H1 (cell line): ENCODE results near the gene ARHGEF18. TPM values are rescaled to one million over a fixed set of nuclear protein-coding genes. Genes with fewer than 3 reads are reported as not detected.

Experiments used
- CTCF ChIA-PET: fragments of 300-600 bp; sonication (Branson Sonifier 250); formaldehyde crosslinking; loops from one replicate; lab custom pipeline; 2021; ENCODE audit not compliant: partially characterized antibody; lab: Charles Lee
- POLR2A ChIA-PET: fragments of 300-600 bp; sonication (Branson Sonifier 250); formaldehyde crosslinking; loops from one replicate; lab custom pipeline; 2021; ENCODE audit warnings: inconsistent platforms; ENCODE audit not compliant: partially characterized antibody; lab: Charles Lee
- DNase-seq, 2 experiments: peaks; one replicate each; pipeline versions ENCODE4 v3.0.0 to v3.0.0-alpha.2; 2010 to 2022; ENCODE audit warnings: low spot score in 2 of 2, low read depth in 1 of 2, mixed read lengths in 1 of 2
- FAIRE-seq: peaks from 2 replicates; lab custom pipeline; 2011; peaks lifted over from hg19 to GRCh38; lab: Jason Lieb, UNC
- H2AFZ ChIP-seq: 2 replicates; pipeline ENCODE4 v1.8.1; 2012; ENCODE audit warnings: low read length, inconsistent platforms
- H2AK5ac ChIP-seq: 2 replicates; pipeline ENCODE4 v1.6.1; 2013; ENCODE audit warnings: low read depth, low read length
- H2BK120ac ChIP-seq: replicated peaks from 2 replicates; pipeline ENCODE3; 2013; ENCODE audit warnings: low read depth, low read length, inconsistent platforms
- H2BK12ac ChIP-seq: 2 replicates; pipeline ENCODE4 v1.6.1; 2013; ENCODE audit warnings: low read depth, low read length
- H2BK15ac ChIP-seq: 2 replicates; pipeline ENCODE4 v1.6.1; 2013; ENCODE audit warnings: low read length
- H2BK20ac ChIP-seq: 2 replicates; pipeline ENCODE4 v1.6.1; 2013; ENCODE audit warnings: low read length
- H2BK5ac ChIP-seq: 2 replicates; pipeline ENCODE4 v1.6.1; 2013; ENCODE audit warnings: low read depth, low read length
- H3K14ac ChIP-seq: 2 replicates; pipeline ENCODE4 v1.6.1; 2013; ENCODE audit warnings: inconsistent platforms; ENCODE audit not compliant: insufficient read length
- H3K18ac ChIP-seq: 2 replicates; pipeline ENCODE4 v1.6.1; 2013; ENCODE audit warnings: low read length; ENCODE audit errors: extremely low read depth
- H3K23ac ChIP-seq: 2 replicates; pipeline ENCODE4 v1.6.1; 2013; ENCODE audit warnings: inconsistent platforms; ENCODE audit not compliant: insufficient read length
- H3K23me2 ChIP-seq: 2 replicates; pipeline ENCODE4 v1.6.1; 2013; ENCODE audit warnings: low read depth, low read length
- H3K27ac ChIP-seq: 2 replicates; pipeline ENCODE4 v1.6.1; 2011; ENCODE audit warnings: low read depth, low read length, inconsistent platforms
- H3K27me3 ChIP-seq, 4 experiments: replicated peaks in 1 of 4; 1 replicate in 1 of 4; 2 replicates in 3 of 4; pipeline versions ENCODE4 v1.6.1 to v1.8.1; 2011 to 2013; ENCODE audit warnings: low read length in 3 of 4, mild to moderate bottlenecking in 3 of 4, inconsistent platforms in 2 of 4, mixed read lengths in 2 of 4, moderate library complexity in 1 of 4; ENCODE audit not compliant: control insufficient read depth in 3 of 4, insufficient read depth in 3 of 4; ENCODE audit errors: extremely low read depth in 1 of 4
- H3K36me3 ChIP-seq, 4 experiments: 2 replicates each; pipeline versions ENCODE4 v1.6.1 to v1.8.1; 2011 to 2013; ENCODE audit warnings: mild to moderate bottlenecking in 4 of 4, low read length in 3 of 4, moderate library complexity in 2 of 4, control low read depth in 1 of 4, inconsistent platforms in 1 of 4; ENCODE audit not compliant: insufficient read depth in 4 of 4, control insufficient read depth in 2 of 4
- H3K4ac ChIP-seq: replicated peaks from 2 replicates; pipeline ENCODE3; 2013; ENCODE audit warnings: low read length, low read depth, mixed read lengths, inconsistent platforms; ENCODE audit not compliant: insufficient read length
- H3K4me1 ChIP-seq, 4 experiments: replicated peaks in 1 of 4; 1 replicate in 1 of 4; 2 replicates in 3 of 4; pipeline versions ENCODE4 v1.6.1 to v1.8.1; 2011 to 2013; ENCODE audit warnings: low read length in 3 of 4, inconsistent platforms in 2 of 4, mixed read lengths in 1 of 4; ENCODE audit not compliant: insufficient read depth in 4 of 4, control insufficient read depth in 3 of 4
- H3K4me2 ChIP-seq, 2 experiments: 2 replicates each; pipeline versions ENCODE4 v1.6.1 to v1.8.1; 2011 to 2013; ENCODE audit warnings: low read depth in 2 of 2, low read length in 2 of 2, control low read depth in 1 of 2, inconsistent platforms in 1 of 2, mild to moderate bottlenecking in 1 of 2; ENCODE audit not compliant: insufficient read depth in 1 of 2
- H3K4me3 ChIP-seq, 4 experiments: fragments of 200-600, 300-600 bp in 1 of 4; sonication (generic), shearing (Covaris generic), sonication (Bioruptor Twin) in 1 of 4; 2 replicates each; pipeline versions ENCODE4 v1.5.1 to v1.8.1; 2011 to 2016; ENCODE audit warnings: low read length in 4 of 4, low read depth in 3 of 4, control low read depth in 2 of 4, inconsistent platforms in 2 of 4, mild to moderate bottlenecking in 2 of 4, mixed read lengths in 1 of 4, moderate library complexity in 1 of 4; ENCODE audit not compliant: insufficient read depth in 2 of 4; ENCODE audit errors: extremely low read depth in 1 of 4
- H3K56ac ChIP-seq: replicated peaks from 2 replicates; pipeline ENCODE3; 2013; ENCODE audit warnings: low read depth, mild to moderate bottlenecking, mixed read lengths, low read length, inconsistent platforms; ENCODE audit not compliant: insufficient read length
- H3K79me1 ChIP-seq: 2 replicates; pipeline ENCODE4 v1.6.1; 2013; ENCODE audit warnings: low read depth, low read length, control low read depth
- H3K79me2 ChIP-seq, 2 experiments: 2 replicates each; pipeline versions ENCODE4 v1.6.1 to v1.8.1; 2012 to 2013; ENCODE audit warnings: low read length in 2 of 2, mild to moderate bottlenecking in 2 of 2, inconsistent platforms in 1 of 2; ENCODE audit not compliant: insufficient read depth in 2 of 2, control insufficient read depth in 1 of 2
- H3K9ac ChIP-seq, 4 experiments: replicated peaks in 1 of 4; 1 replicate in 1 of 4; 2 replicates in 3 of 4; pipeline versions ENCODE4 v1.6.1 to v1.8.1; 2011 to 2013; ENCODE audit warnings: low read depth in 3 of 4, low read length in 3 of 4, control low read depth in 2 of 4, mild to moderate bottlenecking in 2 of 4, moderate library complexity in 2 of 4, inconsistent platforms in 1 of 4; ENCODE audit errors: extremely low read depth in 1 of 4
- H3K9me3 ChIP-seq, 2 experiments: 2 replicates each; pipeline versions ENCODE4 v1.6.1 to v1.8.1; 2012 to 2013; ENCODE audit warnings: mild to moderate bottlenecking in 2 of 2, moderate library complexity in 2 of 2, control low read depth in 1 of 2, inconsistent platforms in 1 of 2, low read depth in 1 of 2, low read length in 1 of 2, mixed read lengths in 1 of 2; ENCODE audit not compliant: insufficient read depth in 2 of 2
- H4K20me1 ChIP-seq, 2 experiments: replicated peaks in 1 of 2; 2 replicates each; pipeline versions ENCODE3 to v1.8.1; 2011 to 2013; ENCODE audit warnings: inconsistent platforms in 2 of 2, low read length in 2 of 2, mild to moderate bottlenecking in 1 of 2; ENCODE audit not compliant: insufficient read depth in 2 of 2, control insufficient read depth in 1 of 2
- H4K5ac ChIP-seq: 2 replicates; pipeline ENCODE4 v1.6.1; 2013; ENCODE audit warnings: low read length, low read depth, mixed read lengths, inconsistent platforms; ENCODE audit not compliant: insufficient read length
- H4K8ac ChIP-seq: 2 replicates; pipeline ENCODE4 v1.8.0; 2013; ENCODE audit warnings: mild to moderate bottlenecking, moderate library complexity, low read length, inconsistent platforms; ENCODE audit not compliant: insufficient read depth; ENCODE audit errors: extremely low read depth
- H4K91ac ChIP-seq: replicated peaks from 2 replicates; pipeline ENCODE3; 2013; ENCODE audit warnings: low read length, mixed read lengths, inconsistent platforms; ENCODE audit not compliant: insufficient read length
- ATF3 ChIP-seq: IDR thresholded peaks from 2 replicates; pipeline ENCODE4 v1.6.1; 2011; ENCODE audit warnings: low read depth, mild to moderate bottlenecking, low read length; ENCODE audit not compliant: insufficient read depth
- EGR1 ChIP-seq: IDR thresholded peaks from 2 replicates; pipeline ENCODE4 v1.6.1; 2011; ENCODE audit warnings: low read depth, low read length, borderline replicate concordance
- GABPA ChIP-seq: IDR thresholded peaks from 2 replicates; pipeline ENCODE4 v1.6.1; 2011; ENCODE audit warnings: mild to moderate bottlenecking, low read length, moderate library complexity, borderline replicate concordance; ENCODE audit not compliant: insufficient read depth
- JUND ChIP-seq: IDR thresholded peaks from 2 replicates; pipeline ENCODE4 v1.6.1; 2011; ENCODE audit warnings: mild to moderate bottlenecking, improper control_type of control experiment, low read length
- POU5F1 ChIP-seq: IDR thresholded peaks from 2 replicates; pipeline ENCODE4 v1.6.1; 2011; ENCODE audit warnings: low read depth, mild to moderate bottlenecking, low read length, moderate library complexity
- RFX5 ChIP-seq: IDR thresholded peaks from 2 replicates; pipeline ENCODE4 v1.6.1; 2011; ENCODE audit warnings: low read depth, low read length, improper control_type of control experiment, borderline replicate concordance
- RXRA ChIP-seq: IDR thresholded peaks from 2 replicates; pipeline ENCODE4 v1.6.1; 2011; ENCODE audit warnings: low read depth, mild to moderate bottlenecking, low read length, moderate library complexity; ENCODE audit not compliant: insufficient read depth
- TAF1 ChIP-seq: IDR thresholded peaks from 2 replicates; pipeline ENCODE4 v1.6.1; 2011; ENCODE audit warnings: mild to moderate bottlenecking, low read depth, low read length
- TAF7 ChIP-seq: optimal IDR thresholded peaks from 2 replicates; pipeline ENCODE3; 2011; ENCODE audit warnings: low read depth, mild to moderate bottlenecking, inconsistent platforms, low read length, moderate library complexity, borderline replicate concordance
- TBP ChIP-seq: IDR thresholded peaks from 2 replicates; pipeline ENCODE4 v1.6.1; 2011; ENCODE audit warnings: low read depth, low read length, improper control_type of control experiment
- USF2 ChIP-seq: IDR thresholded peaks from 2 replicates; pipeline ENCODE4 v1.6.1; 2011; ENCODE audit warnings: low read length, improper control_type of control experiment
- WGBS, 2 experiments: shearing (Covaris generic) in 1 of 2; methylation state at CpG; one replicate each; pipeline versions ENCODE4 v1.1.6 to v1.1.7; 2013 to 2015; ENCODE audit warnings: low lambda C conversion rate in 2 of 2, mixed read lengths in 2 of 2, inconsistent platforms in 1 of 2, low coverage in 1 of 2, missing lambda C conversion rate in 1 of 2; ENCODE audit not compliant: insufficient replicate concordance in 2 of 2, insufficient coverage in 1 of 2, insufficient read length in 1 of 2; ENCODE audit errors: extremely low coverage in 1 of 2, missing lambda C conversion rate in 1 of 2; 5-methylcytosine and 5-hydroxymethylcytosine counted together
- polyA plus RNA-seq, 7 experiments: library from polyadenylated mRNA; depleted of rRNA in 3 of 7; stranded (reverse) in 5 of 7; unstranded in 2 of 7; fragments of >200 nt in 5 of 7; fragments of 200-250 nt in 2 of 7; gene quantifications; 1 replicate in 5 of 7; 2 replicates in 1 of 7; 4 replicates in 1 of 7; pipeline versions ENCODE4 v1.2.1 to v1.2.3, GENCODE V29; 2011 to 2013; ENCODE audit warnings: missing spikeins in 2 of 7, mixed read lengths in 2 of 7
- total RNA-seq: library from RNA; stranded (reverse); fragmentation: NEBNext Ultra II Directional; extraction: Animal tissue kit (Norgen Biotek cat#: 25700); gene quantifications from 2 replicates; pipeline ENCODE4 v1.2.1, GENCODE V29; 2021

ARHGEF18 gene
- total and polyA plus RNA-seq, 2 of the 8 experiments (the other 6 are each of a cell fraction or from before 2014, with no cell fraction given) = 12.2 to 35.9 TPM

GRCh38 chr19:7355871-7356270, 7.1 kb downstream of the ARHGEF18 start:
- FAIRE-seq (no peak), DNase-seq (no peak)
- no peak overlapping the region for H3K9ac ChIP-seq
- no peak overlapping the region for H3K4me2 ChIP-seq
- TF ChIP-seq TAF7 = no peak
- no peak for TF ChIP-seq GABPA
- no peak for TF ChIP-seq TAF1
- TF ChIP-seq POU5F1 = no peak
- no peak for TF ChIP-seq TBP
- no peak for TF ChIP-seq JUND
- no peak for TF ChIP-seq EGR1
- TF ChIP-seq RFX5 = no peak
- no peak for TF ChIP-seq ATF3
- TF ChIP-seq RXRA = no peak
- TF ChIP-seq USF2 = no peak
- no peak overlapping the region for H2BK12ac ChIP-seq
- H4K20me1 ChIP-seq = peaks cover 0 to 1% of the 10 kb centered on the region in 2 experiments
- H2AK5ac ChIP-seq = no peak overlapping the region
- H3K79me2 ChIP-seq = no peaks in the 10 kb centered on the region
- H2BK20ac ChIP-seq = no peak overlapping the region
- no peak overlapping the region for H4K8ac ChIP-seq
- H3K14ac ChIP-seq = no peak overlapping the region
- peaks cover 0 to 2% (median 0%) of the 10 kb centered on the region in 4 experiments; a peak in 1 of 7 replicates for H3K27me3 ChIP-seq
- H3K23me2 ChIP-seq = peaks cover 7% of the 10 kb centered on the region; the same call in 1 of the 2 replicates
- no peak overlapping the region for H2BK5ac ChIP-seq
- no peak overlapping the region for H3K56ac ChIP-seq
- no peak overlapping the region for H4K5ac ChIP-seq
- H3K36me3 ChIP-seq = no peaks in the 10 kb centered on the region
- H3K27ac ChIP-seq = no peak overlapping the region
- H3K23ac ChIP-seq = no peak overlapping the region
- no peak overlapping the region for H2AFZ ChIP-seq
- POLR2A ChIA-PET = interaction anchor here (0.7 kb wide), 1 partner anchor 19 kb away, joined by 3 read pairs; no protein-coding TSS in a partner anchor
- no peak overlapping the region for H3K4me3 ChIP-seq
- CTCF ChIA-PET = interaction anchor here (0.8 to 9.8 kb wide), 13 partner anchors 10 to 501 kb away, joined by 3 to 85 read pairs (median 4); no protein-coding TSS in a partner anchor
- H3K4me1 ChIP-seq = no peaks in the 10 kb centered on the region; a peak in 1 of 7 replicates
- H2BK120ac ChIP-seq = no peak overlapping the region
- H3K4ac ChIP-seq = no peak overlapping the region
- H3K9me3 ChIP-seq = peaks cover 4 to 5% of the 10 kb centered on the region in 2 experiments; a peak in 3 of 4 replicates
- H3K18ac ChIP-seq = no peak overlapping the region
- H2BK15ac ChIP-seq = no peak overlapping the region
- WGBS, 2 experiments = 79% methylated on average over 7 of the region's 7 CpGs; no CpG with 5 or more reads in 1 of the 2 experiments
- H4K91ac ChIP-seq = no peak overlapping the region
- no peaks in the 10 kb centered on the region for H3K79me1 ChIP-seq
